Nephron progenitor cell (in vitro differentiated cells): ENCODE results near the gene FRMD4A.
"Not testable (repeated sequence)": the region's sequence is repeated elsewhere in the genome, so short reads cannot be mapped to it uniquely, and the experiment has no call there.

Experiments used
- DNase-seq: peaks from one replicate; pipeline ENCODE4 v3.0.0; 2021
- H3K27ac Mint-ChIP-seq: 2 replicates; pipeline ENCODE4 v1.8.0; 2021; ENCODE audit warnings: mild to moderate bottlenecking, moderate library complexity, mixed read lengths
- H3K27me3 Mint-ChIP-seq: 2 replicates; pipeline ENCODE4 v1.8.0; 2021; ENCODE audit warnings: mild to moderate bottlenecking, low read depth, mixed read lengths; ENCODE audit not compliant: poor library complexity
- H3K36me3 Mint-ChIP-seq: 2 replicates; pipeline ENCODE4 v1.8.0; 2021; ENCODE audit warnings: low read depth, mixed read lengths
- H3K4me1 Mint-ChIP-seq: 2 replicates; pipeline ENCODE4 v1.8.0; 2021; ENCODE audit warnings: mixed read lengths
- H3K4me3 Mint-ChIP-seq: 2 replicates; pipeline ENCODE4 v1.8.0; 2021; ENCODE audit warnings: mild to moderate bottlenecking, moderate library complexity, mixed read lengths
- H3K9me3 Mint-ChIP-seq: 2 replicates; pipeline ENCODE4 v1.8.0; 2021; ENCODE audit warnings: mild to moderate bottlenecking, moderate library complexity, mixed read lengths
- CTCF ChIP-seq: fragments of 200-600 bp; sonication (generic); IDR thresholded peaks from 2 replicates; pipeline ENCODE4 v1.5.0; 2021; ENCODE audit warnings: antibody characterized with exemption

FRMD4A gene

GRCh38 chr10:14141283-14141682, 189.4 kb downstream of the FRMD4A start:
- no peak for DNase-seq
- H3K4me3 Mint-ChIP-seq, result no peak overlapping the region
- no peaks in the 10 kb centered on the region for H3K4me1 Mint-ChIP-seq
- H3K27ac Mint-ChIP-seq, result no peak overlapping the region
- H3K27me3 Mint-ChIP-seq, result peaks cover 9% of the 10 kb centered on the region
- no peak for TF ChIP-seq CTCF
- H3K36me3 Mint-ChIP-seq, result no peaks in the 10 kb centered on the region
- H3K9me3 Mint-ChIP-seq, result no peaks in the 10 kb centered on the region

GRCh38 chr10:14137391-14137790, 193.3 kb downstream of the FRMD4A start:
- DNase-seq, result no peak
- Mint-ChIP-seq H3K4me1 (no peaks in the 10 kb centered on the region), H3K36me3 (no peaks in the 10 kb centered on the region), H3K27me3 (peaks cover 10% of the 10 kb centered on the region), H3K9me3 (no peaks in the 10 kb centered on the region), H3K27ac (no peak overlapping the region), H3K4me3 (no peak overlapping the region)
- no peak for TF ChIP-seq CTCF

GRCh38 chr10:14135196-14135595, 195.5 kb downstream of the FRMD4A start:
- H3K27ac Mint-ChIP-seq, DNase-seq, H3K36me3 Mint-ChIP-seq, H3K27me3 Mint-ChIP-seq, H3K9me3 Mint-ChIP-seq, H3K4me3 Mint-ChIP-seq, H3K4me1 Mint-ChIP-seq: not testable (repeated sequence)

- Mint-ChIP-seq H3K36me3 (no peaks in the 10 kb centered on the region), H3K9me3 (no peaks in the 10 kb centered on the region), H3K4me1 (no peaks in the 10 kb centered on the region), H3K4me3 (no peak overlapping the region), H3K27ac (no peak overlapping the region), H3K27me3 (peaks cover 13% of the 10 kb centered on the region)
- TF ChIP-seq CTCF, result no peak
- DNase-seq, result no peak
Measured at GRCh38 chr10:14134275-14134674, 196.4 kb downstream of the FRMD4A start.

GRCh38 chr10:14131261-14131960, 199.3 kb downstream of the FRMD4A start:
- TF ChIP-seq CTCF, result no peak
- Mint-ChIP-seq H3K36me3 (no peaks in the 10 kb centered on the region), H3K4me3 (no peak overlapping the region), H3K9me3 (no peaks in the 10 kb centered on the region), H3K27ac (no peak overlapping the region), H3K4me1 (no peaks in the 10 kb centered on the region), H3K27me3 (peaks cover 21% of the 10 kb centered on the region)
- DNase-seq, result no peak

GRCh38 chr10:14129770-14130169, 201.0 kb downstream of the FRMD4A start:
- no peak overlapping the region for H3K4me3 Mint-ChIP-seq
- H3K27me3 Mint-ChIP-seq, result peaks cover 24% of the 10 kb centered on the region
- no peak for DNase-seq
- H3K27ac Mint-ChIP-seq, result no peak overlapping the region
- TF ChIP-seq CTCF, result no peak
- H3K9me3 Mint-ChIP-seq, result no peaks in the 10 kb centered on the region
- peaks cover 10% of the 10 kb centered on the region for H3K4me1 Mint-ChIP-seq
- H3K36me3 Mint-ChIP-seq, result no peaks in the 10 kb centered on the region
